A673 (cell line): ENCODE measurements around the gene PLEKHA6. TPM values are rescaled to one million over a fixed set of nuclear protein-coding genes. Genes with fewer than 3 reads are reported as not detected.

Source experiments
- BruUV-seq: library from RNA; stranded (reverse); fragments of 400-500 nt; replicated peaks from 2 replicates; lab custom pipeline; 2021; lab: Mats Ljungman, UMichigan
- CTCF ChIA-PET: fragments of 300-600 bp; sonication (Branson Sonifier 250); formaldehyde crosslinking; loops from one replicate; lab custom pipeline; 2022; ENCODE audit warnings: antibody characterized with exemption; lab: Charles Lee
- POLR2A ChIA-PET: fragments of 300-600 bp; sonication (Branson Sonifier 250); formaldehyde crosslinking; loops from one replicate; lab custom pipeline; 2022; ENCODE audit warnings: antibody characterized with exemption; ENCODE audit not compliant: low non-redundant PET; lab: Charles Lee
- DNase-seq: peaks from one replicate; pipeline ENCODE4 v3.0.0-alpha.2; 2015; ENCODE audit warnings: low spot score
- H3K27ac ChIP-seq: fragments of 200-600 bp; sonication (generic); 2 replicates; pipeline ENCODE4 v1.5.1; 2016; ENCODE audit warnings: mixed run types, low read depth, mild to moderate bottlenecking, mixed read lengths, antibody characterized with exemption, low read length; ENCODE audit not compliant: poor library complexity, severe bottlenecking
- H3K27me3 ChIP-seq: fragments of 200-600 bp; sonication (generic); replicated peaks from 2 replicates; pipeline ENCODE4 v1.6.1; 2017; ENCODE audit warnings: mixed run types, low read depth, mild to moderate bottlenecking, mixed read lengths, antibody characterized with exemption, low read length; ENCODE audit not compliant: insufficient read depth, poor library complexity
- H3K36me3 ChIP-seq: fragments of 200-600 bp; sonication (generic); 2 replicates; pipeline ENCODE4 v1.6.1; 2016; ENCODE audit warnings: mixed run types, mild to moderate bottlenecking, mixed read lengths, antibody characterized with exemption, low read length; ENCODE audit not compliant: insufficient read depth, poor library complexity, severe bottlenecking
- H3K4me1 ChIP-seq: fragments of 200-600 bp; sonication (generic); 2 replicates; pipeline ENCODE4 v1.6.1; 2017; ENCODE audit warnings: mixed run types, mild to moderate bottlenecking, mixed read lengths, antibody characterized with exemption, low read length; ENCODE audit not compliant: insufficient read depth, poor library complexity, severe bottlenecking
- H3K4me3 ChIP-seq: fragments of 200-600 bp; sonication (generic); 2 replicates; pipeline ENCODE4 v1.5.1; 2016; ENCODE audit warnings: low read depth, mixed run types, mild to moderate bottlenecking, mixed read lengths, low read length; ENCODE audit not compliant: poor library complexity, severe bottlenecking
- H3K9me3 ChIP-seq: fragments of 200-600 bp; sonication (generic); 2 replicates; pipeline ENCODE4 v1.6.1; 2016; ENCODE audit warnings: mixed run types, low read depth, mild to moderate bottlenecking, mixed read lengths, antibody characterized with exemption, low read length; ENCODE audit not compliant: poor library complexity, severe bottlenecking
- EZH2 ChIP-seq: fragments of 200-600 bp; sonication (generic); IDR thresholded peaks from 2 replicates; pipeline ENCODE4 v1.6.1; 2017; ENCODE audit warnings: borderline replicate concordance, low read depth, mild to moderate bottlenecking, mixed read lengths, antibody characterized with exemption, low read length; ENCODE audit not compliant: poor library complexity, severe bottlenecking
- intact Hi-C: fragments of 100-400 bp; cut with micrococcal nuclease; formaldehyde crosslinking; loops from one replicate; pipeline ENCODE4 v1.10.0; 2022; ENCODE audit not compliant: unreplicated experiment
- total RNA-seq: library from RNA; stranded (reverse); gene quantifications from 2 replicates; pipeline ENCODE4 v1.2.3, GENCODE V29; 2021
- TF ChIP-seq, protein P1 (sequence below): fragments of 300-800, 200-600 bp; sonication (generic); conservative IDR thresholded peaks from 2 replicates; pipeline ENCODE4 v1.5.1; 2017; ENCODE audit warnings: low read depth, mild to moderate bottlenecking, antibody characterized with exemption, low read length, moderate library complexity, mixed read lengths

PLEKHA6 gene
- total RNA-seq, 1 experiment from 2014 or later, result 0.58 TPM

DNA sequence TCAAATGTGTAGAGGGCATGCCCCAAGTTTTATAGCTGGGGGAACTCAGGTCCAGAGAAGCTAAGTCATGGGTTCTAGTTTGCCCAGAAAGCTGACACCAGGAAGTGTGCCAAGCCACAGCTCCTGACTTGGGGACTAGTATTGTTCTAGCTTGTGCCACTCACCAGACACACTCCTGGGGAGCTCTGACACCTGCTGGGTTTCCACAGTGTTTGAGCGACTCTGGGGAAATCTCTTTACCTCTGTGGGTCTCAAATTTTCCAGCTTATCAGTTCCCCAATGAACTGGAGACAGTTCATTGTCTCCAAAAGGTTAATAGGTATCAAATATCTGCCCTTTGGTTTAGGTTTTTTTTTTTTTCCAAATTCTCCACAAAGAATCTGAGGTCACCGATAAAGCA lies 167.7 kb downstream of the PLEKHA6 start:
- BruUV-seq, result no TSS peak
- CTCF ChIA-PET, result interaction anchor here (1.2 kb wide), 1 partner anchor 15 kb away, joined by 3 read pairs; no protein-coding TSS in a partner anchor

DNA sequence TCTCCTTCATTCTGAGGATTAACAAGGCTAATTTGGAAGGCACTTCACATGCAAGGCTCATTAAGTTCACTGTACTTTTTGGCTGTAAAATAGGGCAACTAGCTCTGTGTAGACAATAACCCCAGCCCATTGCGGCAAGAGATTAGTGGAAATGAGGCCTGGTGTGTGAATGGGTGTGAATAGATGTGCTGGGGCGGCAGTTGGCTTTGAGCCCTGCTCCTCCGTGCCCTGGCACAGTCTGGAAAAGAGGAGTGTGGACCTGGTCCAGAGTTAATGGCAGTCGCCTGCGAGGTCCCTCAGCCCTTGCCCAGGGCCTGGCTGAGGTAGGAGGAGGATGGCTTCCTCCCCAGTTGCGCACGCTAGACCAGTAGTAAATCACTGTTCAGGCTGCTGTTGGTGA lies 168.3 kb downstream of the PLEKHA6 start:
- POLR2A ChIA-PET, result interaction anchor here (0.6 kb wide), 1 partner anchor 392 kb away, joined by 4 read pairs; no protein-coding TSS in a partner anchor
- Histone ChIP-seq H3K4me3 (no peak overlapping the region), H3K27me3 (peaks cover 20% of the 10 kb centered on the region), H3K27ac (no peak overlapping the region), H3K4me1 (peaks cover 14% of the 10 kb centered on the region), H3K9me3 (no peaks in the 10 kb centered on the region), H3K36me3 (no peaks in the 10 kb centered on the region)
- TF ChIP-seq, protein P1, sequence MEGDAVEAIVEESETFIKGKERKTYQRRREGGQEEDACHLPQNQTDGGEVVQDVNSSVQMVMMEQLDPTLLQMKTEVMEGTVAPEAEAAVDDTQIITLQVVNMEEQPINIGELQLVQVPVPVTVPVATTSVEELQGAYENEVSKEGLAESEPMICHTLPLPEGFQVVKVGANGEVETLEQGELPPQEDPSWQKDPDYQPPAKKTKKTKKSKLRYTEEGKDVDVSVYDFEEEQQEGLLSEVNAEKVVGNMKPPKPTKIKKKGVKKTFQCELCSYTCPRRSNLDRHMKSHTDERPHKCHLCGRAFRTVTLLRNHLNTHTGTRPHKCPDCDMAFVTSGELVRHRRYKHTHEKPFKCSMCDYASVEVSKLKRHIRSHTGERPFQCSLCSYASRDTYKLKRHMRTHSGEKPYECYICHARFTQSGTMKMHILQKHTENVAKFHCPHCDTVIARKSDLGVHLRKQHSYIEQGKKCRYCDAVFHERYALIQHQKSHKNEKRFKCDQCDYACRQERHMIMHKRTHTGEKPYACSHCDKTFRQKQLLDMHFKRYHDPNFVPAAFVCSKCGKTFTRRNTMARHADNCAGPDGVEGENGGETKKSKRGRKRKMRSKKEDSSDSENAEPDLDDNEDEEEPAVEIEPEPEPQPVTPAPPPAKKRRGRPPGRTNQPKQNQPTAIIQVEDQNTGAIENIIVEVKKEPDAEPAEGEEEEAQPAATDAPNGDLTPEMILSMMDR, result no peak
- no peak for TF ChIP-seq EZH2
- intact Hi-C loops, result no loop called here
- DNase-seq, result no peak
- CTCF ChIA-PET, result no interaction called here
- no TSS peak for BruUV-seq

More for the DNA sequence above, 167.7 kb downstream of the PLEKHA6 start:
- POLR2A ChIA-PET, result no interaction called here
- Histone ChIP-seq H3K27me3 (peaks cover 16% of the 10 kb centered on the region), H3K4me1 (peaks cover 14% of the 10 kb centered on the region), H3K4me3 (no peak overlapping the region), H3K9me3 (no peaks in the 10 kb centered on the region), H3K27ac (no peak overlapping the region), H3K36me3 (no peaks in the 10 kb centered on the region)
- DNase-seq, result no peak
- no peak for TF ChIP-seq EZH2
- TF ChIP-seq, protein P1, result no peak
- intact Hi-C loops, result no loop called here

DNA sequence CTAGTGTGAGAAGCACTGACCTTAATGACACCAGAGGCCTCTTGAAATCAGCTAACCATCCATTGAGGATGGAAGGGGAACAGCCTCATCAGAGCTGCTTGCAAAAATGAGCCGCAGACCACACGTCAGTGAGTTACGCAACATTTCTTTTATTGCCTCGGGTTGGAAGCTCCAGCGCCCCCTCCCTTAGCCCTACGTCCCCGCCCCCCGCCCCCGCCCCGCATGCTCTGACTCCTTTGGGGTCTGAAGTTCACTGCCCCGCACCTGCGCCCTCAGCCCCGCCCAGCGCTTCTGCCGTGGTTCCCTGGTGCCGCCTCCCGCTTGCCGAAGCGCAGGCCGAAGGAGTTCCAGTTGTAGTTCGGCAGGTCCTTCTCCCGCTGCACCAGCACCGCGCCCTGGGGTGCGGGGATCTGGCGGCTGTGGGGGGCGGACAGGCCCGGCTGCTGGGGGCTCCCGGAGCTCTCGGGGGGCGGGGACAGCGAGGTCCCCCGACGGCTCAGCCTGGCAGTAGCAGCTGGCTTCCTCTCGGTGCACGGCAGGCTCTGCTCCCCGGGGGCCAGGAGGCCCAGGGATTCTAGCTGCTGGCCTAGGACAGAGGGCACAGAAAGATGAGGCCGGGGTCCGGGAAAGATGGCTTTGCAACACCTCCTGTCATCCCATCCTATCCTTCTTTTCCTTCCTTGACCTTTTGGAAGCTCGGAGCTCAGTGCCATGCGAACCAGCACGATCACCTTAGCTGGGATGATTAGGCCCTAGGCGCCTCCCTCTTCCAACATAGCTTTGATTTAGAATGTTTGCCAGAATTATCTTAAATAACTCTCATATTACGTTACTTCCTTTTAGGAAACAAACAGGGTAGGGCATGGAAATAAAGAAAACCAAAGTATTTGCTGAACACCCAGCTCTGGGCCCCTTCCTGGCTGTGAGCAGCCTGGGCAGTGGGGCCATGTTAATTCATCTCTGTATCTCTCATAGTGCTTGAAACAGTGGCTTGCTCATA lies 169.2 kb downstream of the PLEKHA6 start:
- CTCF ChIA-PET, result no interaction called here
- BruUV-seq, result no TSS peak
- Histone ChIP-seq H3K9me3 (no peaks in the 10 kb centered on the region), H3K4me3 (peak overlapping the region; percentile 23), H3K27ac (no peak overlapping the region), H3K27me3 (peaks cover 20% of the 10 kb centered on the region), H3K36me3 (no peaks in the 10 kb centered on the region), H3K4me1 (peaks cover 14% of the 10 kb centered on the region)
- TF ChIP-seq, protein P1, result no peak
- TF ChIP-seq EZH2, result no peak
- POLR2A ChIA-PET, result interaction anchor here (0.5 to 0.6 kb wide), 2 partner anchors 316 to 391 kb away, joined by 3 to 4 read pairs; no protein-coding TSS in a partner anchor
- peak; percentile 35 for DNase-seq
- intact Hi-C loops, result no loop called here
